H1 (cell line): ENCODE data around the gene VASH1. TPM values are rescaled to one million over a fixed set of nuclear protein-coding genes. Genes with fewer than 3 reads are reported as not detected.

Source experiments
- BRCA1 ChIP-seq: IDR thresholded peaks from 2 replicates; pipeline ENCODE4 v1.6.1; 2012; ENCODE audit warnings: low read depth, low read length, improper control_type of control experiment
- CBX5 ChIP-seq: fragments of 300-800, 300-1000 bp; sonication (generic); IDR thresholded peaks from 2 replicates; pipeline ENCODE4 v1.7.1; 2016; ENCODE audit warnings: antibody characterized with exemption, low read length, low read depth
- POU5F1 ChIP-seq: IDR thresholded peaks from 2 replicates; pipeline ENCODE4 v1.6.1; 2011; ENCODE audit warnings: low read depth, mild to moderate bottlenecking, low read length, moderate library complexity
- RAD21 ChIP-seq, 2 experiments: IDR thresholded peaks in 1 of 2; conservative IDR thresholded peaks in 1 of 2; 2 replicates each; pipeline ENCODE4 v1.6.1; 2011; ENCODE audit warnings: low read depth in 2 of 2, low read length in 2 of 2, improper control_type of control experiment in 1 of 2, inconsistent platforms in 1 of 2, mild to moderate bottlenecking in 1 of 2, moderate library complexity in 1 of 2
- polyA plus RNA-seq, 7 experiments: library from polyadenylated mRNA; depleted of rRNA in 3 of 7; stranded (reverse) in 5 of 7; unstranded in 2 of 7; fragments of >200 nt in 5 of 7; fragments of 200-250 nt in 2 of 7; gene quantifications; 1 replicate in 5 of 7; 2 replicates in 1 of 7; 4 replicates in 1 of 7; pipeline versions ENCODE4 v1.2.1 to v1.2.3, GENCODE V29; 2011 to 2013; ENCODE audit warnings: missing spikeins in 2 of 7, mixed read lengths in 2 of 7
- total RNA-seq: library from RNA; stranded (reverse); fragmentation: NEBNext Ultra II Directional; extraction: Animal tissue kit (Norgen Biotek cat#: 25700); gene quantifications from 2 replicates; pipeline ENCODE4 v1.2.1, GENCODE V29; 2021

The VASH1 gene
- total and polyA plus RNA-seq, 2 of the 8 experiments (the other 6 are each of a cell fraction or from before 2014, with no cell fraction given): 3.1 to 6.4 TPM

- TF ChIP-seq CBX5 (no peak), BRCA1 (no peak), RAD21 (IDR thresholded peaks at IDR 0.05 in 1 of 2, conservative IDR thresholded peaks at IDR 0.05 in 1 of 2; ENCODE audit: low read depth in 2 of 2, low read length in 2 of 2) (no peak), POU5F1 (no peak)
Observed at GRCh38 chr14:76808011-76808410, 46.7 kb downstream of the VASH1 start (continued).
